ENCODE data around the gene TGIF1. TPM values are rescaled to one million over a fixed set of nuclear protein-coding genes. Genes with fewer than 3 reads are reported as not detected.

The TGIF1 gene
- total RNA-seq, 4 donors from 2014 or later: 64.5 to 123 (median 88.7) TPM

DNA sequence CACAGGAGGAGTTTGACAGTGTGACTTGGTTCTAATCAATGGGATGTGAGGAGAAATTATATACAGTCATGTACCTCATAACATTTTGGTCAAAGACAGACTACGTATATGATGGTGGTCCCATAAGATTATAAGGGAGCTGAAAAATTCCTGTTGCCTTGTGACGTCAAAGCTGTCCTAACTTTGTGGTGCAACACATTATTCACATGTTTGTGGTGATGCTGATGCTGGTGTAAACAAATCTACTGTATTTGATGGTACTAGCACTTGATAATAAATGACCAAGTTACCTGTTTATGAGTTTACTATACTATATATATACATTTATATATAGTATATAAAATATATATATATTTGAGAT is 29.1 kb upstream of the TGIF1 start:
- DNase-seq (ENCODE audit: low spot score) (no peak), ATAC-seq (ENCODE audit: low FRiP score) (no peak)
- TF ChIP-seq, protein P1, sequence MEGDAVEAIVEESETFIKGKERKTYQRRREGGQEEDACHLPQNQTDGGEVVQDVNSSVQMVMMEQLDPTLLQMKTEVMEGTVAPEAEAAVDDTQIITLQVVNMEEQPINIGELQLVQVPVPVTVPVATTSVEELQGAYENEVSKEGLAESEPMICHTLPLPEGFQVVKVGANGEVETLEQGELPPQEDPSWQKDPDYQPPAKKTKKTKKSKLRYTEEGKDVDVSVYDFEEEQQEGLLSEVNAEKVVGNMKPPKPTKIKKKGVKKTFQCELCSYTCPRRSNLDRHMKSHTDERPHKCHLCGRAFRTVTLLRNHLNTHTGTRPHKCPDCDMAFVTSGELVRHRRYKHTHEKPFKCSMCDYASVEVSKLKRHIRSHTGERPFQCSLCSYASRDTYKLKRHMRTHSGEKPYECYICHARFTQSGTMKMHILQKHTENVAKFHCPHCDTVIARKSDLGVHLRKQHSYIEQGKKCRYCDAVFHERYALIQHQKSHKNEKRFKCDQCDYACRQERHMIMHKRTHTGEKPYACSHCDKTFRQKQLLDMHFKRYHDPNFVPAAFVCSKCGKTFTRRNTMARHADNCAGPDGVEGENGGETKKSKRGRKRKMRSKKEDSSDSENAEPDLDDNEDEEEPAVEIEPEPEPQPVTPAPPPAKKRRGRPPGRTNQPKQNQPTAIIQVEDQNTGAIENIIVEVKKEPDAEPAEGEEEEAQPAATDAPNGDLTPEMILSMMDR (IDR thresholded peaks at IDR 0.05): no peak

DNA sequence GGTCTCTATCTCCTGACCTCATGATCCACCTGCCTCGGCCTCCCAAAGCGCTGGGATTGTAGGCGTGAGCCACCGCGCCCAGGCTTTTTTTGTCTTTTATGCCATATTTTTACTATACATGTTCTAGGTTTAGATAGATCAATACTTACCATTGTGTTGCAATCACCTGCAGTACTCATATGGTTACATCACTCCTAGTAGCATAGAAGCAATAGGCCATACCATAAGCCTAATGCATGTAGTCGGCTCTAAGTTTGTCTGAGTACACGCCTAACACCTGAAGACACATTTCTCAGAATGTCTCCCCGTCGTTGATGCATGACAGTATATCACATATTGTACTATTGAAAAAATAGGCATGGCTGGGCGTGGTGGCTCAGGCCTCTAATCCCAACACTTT is 27.1 kb upstream of the TGIF1 start:
- DNase-seq (ENCODE audit: low spot score): no peak
- ATAC-seq (ENCODE audit: low FRiP score): no peak
- TF ChIP-seq, protein P1 (IDR thresholded peaks at IDR 0.05): no peak

GRCh38 chr18:3424280-3424890 is 25.6 kb upstream of the TGIF1 start:
- TF ChIP-seq, protein P1 (IDR thresholded peaks at IDR 0.05): no peak
- no peak for DNase-seq (ENCODE audit: low spot score)
- no peak for ATAC-seq (ENCODE audit: low FRiP score)

- TF ChIP-seq, protein P1 (IDR thresholded peaks at IDR 0.05): no peak
- ATAC-seq (ENCODE audit: low FRiP score): no peak
- no peak for DNase-seq (ENCODE audit: low spot score)
Measured at GRCh38 chr18:3425030-3425429, 24.9 kb upstream of the TGIF1 start.

DNA sequence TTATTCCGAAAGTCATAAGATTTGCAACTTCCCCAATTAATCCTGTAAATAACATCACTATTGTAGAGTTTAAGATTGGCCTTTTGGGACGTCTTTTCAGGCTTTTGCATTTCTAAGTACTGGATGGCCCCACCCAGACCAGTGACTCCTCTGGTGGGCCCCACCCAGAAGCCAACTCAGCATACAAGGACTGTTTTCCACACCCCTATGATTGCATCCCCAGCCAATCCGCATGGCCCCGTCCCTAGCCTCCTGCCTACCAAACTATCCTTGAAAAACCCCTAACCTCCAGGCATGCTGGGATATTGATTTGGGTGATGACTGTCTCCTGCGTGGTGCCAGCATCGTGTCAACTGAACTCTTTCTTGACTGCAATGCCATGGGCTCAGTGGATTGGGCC is 24.5 kb upstream of the TGIF1 start:
- TF ChIP-seq, protein P1 (IDR thresholded peaks at IDR 0.05): no peak
- ATAC-seq (ENCODE audit: low FRiP score) (no peak), DNase-seq (ENCODE audit: low spot score) (no peak)

- ATAC-seq (ENCODE audit: low FRiP score) (no peak), DNase-seq (ENCODE audit: low spot score) (no peak)
- TF ChIP-seq, protein P1 (IDR thresholded peaks at IDR 0.05): no peak
Measured at GRCh38 chr18:3426074-3426473, 23.9 kb upstream of the TGIF1 start.

GRCh38 chr18:3427944-3428343 is 22.0 kb upstream of the TGIF1 start:
- DNase-seq (ENCODE audit: low spot score) (no peak), ATAC-seq (ENCODE audit: low FRiP score) (no peak)
- TF ChIP-seq, protein P1 (IDR thresholded peaks at IDR 0.05): no peak

All from omental fat pad (tissue), 4 donors.